GM12874 (cell line): Measurements from ENCODE around the gene NPM1.

Source experiments
- TF ChIP-seq, protein P1 (sequence below): IDR thresholded peaks from 2 replicates; pipeline ENCODE4 v1.5.1; 2011; ENCODE audit warnings: low read depth, mild to moderate bottlenecking, control low read depth, low read length, moderate library complexity; ENCODE audit not compliant: insufficient read depth

NPM1 gene

DNA sequence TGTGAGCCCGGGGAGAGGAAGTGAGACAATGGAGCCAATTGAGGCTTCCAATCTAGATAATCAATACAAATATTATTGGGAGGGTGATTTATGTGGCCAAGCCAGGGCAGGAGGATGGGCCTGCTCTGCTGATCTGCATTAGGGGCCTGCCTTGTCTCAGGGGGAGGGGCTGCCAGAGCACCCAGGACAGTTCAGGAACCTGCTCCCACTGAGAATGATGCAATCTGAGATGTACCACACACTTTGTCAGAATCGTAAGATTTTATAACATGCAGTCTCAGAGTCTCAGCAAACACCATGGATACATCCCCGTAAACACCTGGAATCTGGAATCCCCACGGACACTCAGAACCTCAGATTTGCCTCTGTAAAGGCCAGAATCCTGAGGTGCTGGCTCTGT, 51.1 kb downstream of the NPM1 start:
- TF ChIP-seq, protein P1, sequence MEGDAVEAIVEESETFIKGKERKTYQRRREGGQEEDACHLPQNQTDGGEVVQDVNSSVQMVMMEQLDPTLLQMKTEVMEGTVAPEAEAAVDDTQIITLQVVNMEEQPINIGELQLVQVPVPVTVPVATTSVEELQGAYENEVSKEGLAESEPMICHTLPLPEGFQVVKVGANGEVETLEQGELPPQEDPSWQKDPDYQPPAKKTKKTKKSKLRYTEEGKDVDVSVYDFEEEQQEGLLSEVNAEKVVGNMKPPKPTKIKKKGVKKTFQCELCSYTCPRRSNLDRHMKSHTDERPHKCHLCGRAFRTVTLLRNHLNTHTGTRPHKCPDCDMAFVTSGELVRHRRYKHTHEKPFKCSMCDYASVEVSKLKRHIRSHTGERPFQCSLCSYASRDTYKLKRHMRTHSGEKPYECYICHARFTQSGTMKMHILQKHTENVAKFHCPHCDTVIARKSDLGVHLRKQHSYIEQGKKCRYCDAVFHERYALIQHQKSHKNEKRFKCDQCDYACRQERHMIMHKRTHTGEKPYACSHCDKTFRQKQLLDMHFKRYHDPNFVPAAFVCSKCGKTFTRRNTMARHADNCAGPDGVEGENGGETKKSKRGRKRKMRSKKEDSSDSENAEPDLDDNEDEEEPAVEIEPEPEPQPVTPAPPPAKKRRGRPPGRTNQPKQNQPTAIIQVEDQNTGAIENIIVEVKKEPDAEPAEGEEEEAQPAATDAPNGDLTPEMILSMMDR = no peak

DNA sequence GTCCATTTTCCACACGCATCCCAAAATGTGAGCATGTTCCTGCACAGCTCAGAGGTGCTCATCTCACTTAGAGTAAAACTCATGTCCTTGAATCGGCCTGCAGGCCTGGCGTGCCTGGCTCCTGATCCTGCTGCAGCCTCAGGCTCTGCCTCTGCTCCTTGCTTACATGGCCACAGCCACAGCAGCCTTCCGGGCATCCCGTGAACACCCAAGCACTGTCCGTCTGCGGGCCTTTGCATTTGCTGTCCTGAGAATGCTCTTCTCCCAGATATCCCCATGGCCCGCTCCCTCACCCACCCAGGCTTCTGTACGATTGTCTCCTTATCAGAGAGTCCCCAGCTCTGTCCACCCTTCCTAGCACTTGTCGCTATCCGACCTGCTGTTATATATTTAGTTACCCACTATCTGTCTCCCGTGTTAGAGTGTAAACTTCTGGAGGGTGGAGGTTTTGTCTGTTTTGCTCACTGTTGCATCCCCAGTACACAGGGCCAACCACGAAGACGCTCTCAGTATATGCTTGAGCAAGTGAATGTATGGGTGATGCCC, 53.7 kb downstream of the NPM1 start:
- TF ChIP-seq, protein P1 = no peak

- TF ChIP-seq, protein P1 = no peak
Measured at GRCh38 chr5:171442287-171443042, 54.8 kb downstream of the NPM1 start.

- TF ChIP-seq, protein P1 = no peak
Measured at GRCh38 chr5:171444582-171444981, 56.9 kb downstream of the NPM1 start.

DNA sequence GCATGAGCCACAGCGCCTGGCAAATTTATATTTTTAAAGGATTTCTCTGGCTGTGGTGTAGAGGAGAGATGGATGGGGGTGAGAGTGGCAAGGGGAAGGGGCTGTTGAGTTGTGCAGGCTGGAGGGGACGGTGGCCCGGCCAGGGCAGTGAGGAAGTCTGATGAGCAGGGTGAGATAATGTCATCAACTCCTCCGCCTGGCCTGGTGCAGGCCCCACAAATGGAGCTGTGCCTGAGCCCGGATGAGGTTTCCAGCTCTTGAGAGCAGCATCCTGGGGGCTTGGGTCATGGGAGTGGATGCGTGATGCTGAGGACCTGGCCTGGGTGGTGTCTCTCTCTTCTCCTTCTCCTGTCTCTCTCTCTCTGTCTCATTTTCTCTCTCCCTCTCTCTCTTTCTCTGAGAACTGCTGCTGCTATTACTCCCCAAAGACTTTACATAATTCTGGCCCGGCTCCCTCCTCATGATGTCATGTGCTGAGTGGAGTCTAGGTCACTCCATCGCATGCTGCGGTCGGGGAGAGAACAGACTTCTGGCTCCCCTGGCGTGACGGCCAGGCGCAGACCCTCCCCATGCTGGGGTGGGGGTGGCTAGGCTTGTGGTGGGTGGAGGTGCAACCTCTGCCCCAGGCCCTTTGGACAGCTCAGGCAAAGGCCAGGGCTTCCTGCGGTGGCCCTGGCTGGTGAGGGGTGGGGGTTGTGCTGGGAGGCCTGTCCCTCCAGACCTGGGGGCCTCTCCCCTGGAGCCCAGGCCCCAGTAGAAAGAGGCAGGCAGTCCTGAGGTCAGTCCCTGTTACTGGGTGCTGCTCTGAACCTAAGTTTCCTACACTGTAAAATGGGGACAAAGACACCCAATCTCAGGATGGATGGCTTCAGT, 58.2 kb downstream of the NPM1 start:
- TF ChIP-seq, protein P1 = no peak

DNA sequence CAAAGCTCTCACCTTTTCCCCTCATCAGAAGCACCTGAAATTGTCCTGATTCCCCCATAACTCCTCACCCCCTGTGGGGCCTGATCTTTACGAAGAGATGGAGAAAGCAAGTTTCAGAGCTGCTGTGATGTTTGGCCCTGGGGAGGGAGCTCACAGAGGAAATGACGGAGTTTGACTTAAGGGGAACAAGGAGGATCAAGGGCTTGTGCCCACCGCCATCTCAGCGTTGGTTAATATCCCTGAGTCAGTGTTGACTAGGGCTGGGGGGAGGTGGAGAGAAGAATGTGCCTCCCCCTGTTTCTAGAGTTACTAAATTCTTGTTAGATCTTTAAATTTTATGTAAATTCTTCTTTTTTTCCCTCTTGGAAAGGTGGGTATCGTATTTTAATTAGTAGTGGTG, 59.6 kb downstream of the NPM1 start:
- TF ChIP-seq, protein P1 = no peak

- TF ChIP-seq, protein P1 = no peak
Measured at GRCh38 chr5:171449426-171449825, 61.8 kb downstream of the NPM1 start.
